Epithelial cell of proximal tubule (primary cell): ENCODE results near the gene ZNF746. TPM values are rescaled to one million over a fixed set of nuclear protein-coding genes. Genes with fewer than 3 reads are reported as not detected.
"Not testable (repeated sequence)": the region's sequence is repeated elsewhere in the genome, so short reads cannot be mapped to it uniquely, and the experiment has no call there.

Source experiments
- DNase-seq: peaks from one replicate; pipeline ENCODE4 v3.0.0-alpha.2; 2011; ENCODE audit warnings: low read depth
- H3K4me3 ChIP-seq: 2 replicates; pipeline ENCODE4 v1.5.1; 2011; ENCODE audit warnings: low read depth, mild to moderate bottlenecking, low read length
- total RNA-seq: library from RNA; depleted of rRNA; stranded (reverse); fragments of >200 nt; gene quantifications from 2 replicates; pipeline ENCODE4 v1.2.3, GENCODE V29; 2015
- TF ChIP-seq, protein P1 (sequence below): conservative IDR thresholded peaks from 2 replicates; pipeline ENCODE4 v1.5.1; 2012; ENCODE audit warnings: low read depth, mild to moderate bottlenecking, low read length

ZNF746 gene
- total RNA-seq, 1 donor from 2014 or later = 18.5 TPM

DNA sequence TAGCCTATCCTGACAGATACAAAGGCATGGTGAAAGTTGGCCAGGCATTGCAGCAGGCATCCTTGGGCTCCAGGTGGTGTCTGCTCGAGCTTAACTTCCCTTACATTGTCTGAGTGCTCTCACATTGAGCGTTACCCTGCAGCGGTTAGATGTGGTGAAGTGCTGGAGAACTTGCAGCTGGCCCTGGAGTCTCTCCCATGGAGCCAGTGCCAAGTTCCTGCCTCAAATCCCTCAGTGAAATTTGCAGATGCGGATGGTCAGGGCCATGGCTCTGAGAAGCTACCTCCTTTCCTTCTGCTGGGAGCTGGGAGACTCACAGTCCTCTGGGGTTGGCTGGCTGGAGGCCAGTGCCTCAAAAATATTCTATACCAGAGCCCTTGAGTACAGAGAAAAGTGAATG lies 3.3 kb upstream of the ZNF746 start:
- no peak for DNase-seq
- TF ChIP-seq, protein P1, sequence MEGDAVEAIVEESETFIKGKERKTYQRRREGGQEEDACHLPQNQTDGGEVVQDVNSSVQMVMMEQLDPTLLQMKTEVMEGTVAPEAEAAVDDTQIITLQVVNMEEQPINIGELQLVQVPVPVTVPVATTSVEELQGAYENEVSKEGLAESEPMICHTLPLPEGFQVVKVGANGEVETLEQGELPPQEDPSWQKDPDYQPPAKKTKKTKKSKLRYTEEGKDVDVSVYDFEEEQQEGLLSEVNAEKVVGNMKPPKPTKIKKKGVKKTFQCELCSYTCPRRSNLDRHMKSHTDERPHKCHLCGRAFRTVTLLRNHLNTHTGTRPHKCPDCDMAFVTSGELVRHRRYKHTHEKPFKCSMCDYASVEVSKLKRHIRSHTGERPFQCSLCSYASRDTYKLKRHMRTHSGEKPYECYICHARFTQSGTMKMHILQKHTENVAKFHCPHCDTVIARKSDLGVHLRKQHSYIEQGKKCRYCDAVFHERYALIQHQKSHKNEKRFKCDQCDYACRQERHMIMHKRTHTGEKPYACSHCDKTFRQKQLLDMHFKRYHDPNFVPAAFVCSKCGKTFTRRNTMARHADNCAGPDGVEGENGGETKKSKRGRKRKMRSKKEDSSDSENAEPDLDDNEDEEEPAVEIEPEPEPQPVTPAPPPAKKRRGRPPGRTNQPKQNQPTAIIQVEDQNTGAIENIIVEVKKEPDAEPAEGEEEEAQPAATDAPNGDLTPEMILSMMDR = no peak
- H3K4me3 ChIP-seq = no peak overlapping the region

GRCh38 chr7:149500201-149500600 lies 2.6 kb upstream of the ZNF746 start:
- TF ChIP-seq, protein P1 = no peak
- DNase-seq = no peak
- H3K4me3 ChIP-seq = no peak overlapping the region

- TF ChIP-seq, protein P1 = no peak
- DNase-seq = no peak
- H3K4me3 ChIP-seq = no peak overlapping the region
Observed at GRCh38 chr7:149498811-149499210, 1.2 kb upstream of the ZNF746 start.

DNA sequence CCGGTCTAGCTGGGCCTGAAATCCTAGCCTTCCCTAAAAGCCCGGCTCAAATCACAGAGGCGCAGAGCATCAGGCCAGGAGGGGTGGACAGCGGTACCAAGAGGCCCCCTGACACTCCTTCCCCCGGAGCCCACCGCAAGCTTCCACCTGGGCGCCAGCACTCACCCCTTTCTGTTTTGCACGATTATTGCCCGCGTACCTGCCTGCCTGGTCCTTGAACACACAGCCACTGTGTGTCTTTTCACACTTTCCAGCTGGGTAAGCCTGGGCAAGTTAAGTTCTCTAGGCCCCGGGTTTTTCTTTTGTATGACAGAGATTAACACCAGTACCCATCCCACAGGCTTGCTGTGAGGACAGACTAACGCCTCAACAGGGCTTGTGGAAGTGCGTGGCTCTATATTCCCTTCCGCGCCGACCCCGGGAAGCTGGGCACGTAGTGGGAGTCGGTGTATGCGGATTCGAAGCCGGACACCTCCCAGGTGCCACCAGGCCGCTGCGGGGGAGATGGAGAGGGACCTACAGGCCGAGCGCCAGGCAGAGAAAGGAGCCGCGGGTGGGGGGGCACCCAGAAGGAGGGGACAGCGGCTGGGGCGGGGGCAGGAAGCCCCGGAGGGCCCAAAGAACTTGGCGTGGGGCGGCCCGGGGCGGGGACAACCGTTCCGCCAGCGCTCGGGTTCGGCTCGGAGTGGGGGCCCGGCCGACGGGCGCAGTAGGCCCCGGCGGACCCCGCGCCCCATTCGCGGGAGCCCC lies 792 bp downstream of the ZNF746 start:
- no peak for DNase-seq
- TF ChIP-seq, protein P1 = no peak
- peak overlapping the region; percentile 82 for H3K4me3 ChIP-seq

GRCh38 chr7:149495785-149496641 lies 1.6 kb downstream of the ZNF746 start:
- TF ChIP-seq, protein P1 = no peak
- H3K4me3 ChIP-seq = peak overlapping the region; percentile 82
- peak; percentile 31 for DNase-seq

- TF ChIP-seq, protein P1 = peak; percentile 7
- H3K4me3 ChIP-seq = no peak overlapping the region
- DNase-seq = peak; percentile 63
Observed at GRCh38 chr7:149494738-149495368, 2.8 kb downstream of the ZNF746 start.

- not testable (repeated sequence) for DNase-seq, H3K4me3 ChIP-seq
Observed at GRCh38 chr7:149493975-149494374, 3.6 kb downstream of the ZNF746 start.
